GM12801 (cell line): ENCODE results near the gene MTMR3.

Experiments used
- TF ChIP-seq, protein P1 (sequence below): IDR thresholded peaks from one replicate; pipeline ENCODE4 v1.5.1; 2011; ENCODE audit warnings: control low read depth; ENCODE audit not compliant: insufficient read length; ENCODE audit errors: extremely low read depth

The MTMR3 gene

DNA sequence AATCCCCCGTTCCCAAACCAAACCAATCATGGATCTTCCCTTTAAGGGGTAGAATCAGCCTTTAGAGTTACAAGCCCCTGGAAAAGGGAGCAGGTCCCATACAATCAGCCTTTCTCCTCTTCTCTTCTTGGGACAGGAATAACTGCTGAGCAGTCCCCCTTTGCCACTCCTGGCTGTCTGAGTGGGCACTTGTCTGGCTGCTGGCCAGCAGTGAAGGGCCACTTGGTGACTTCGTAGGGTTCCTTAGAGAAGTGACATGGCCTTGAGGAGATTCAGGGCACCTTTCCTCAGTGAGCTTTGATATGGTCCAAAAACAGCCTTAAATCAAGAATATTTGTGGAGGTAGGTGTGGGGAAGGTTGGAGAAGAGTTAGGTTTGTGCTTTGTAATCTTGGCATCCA, 143.8 kb downstream of the MTMR3 start:
- TF ChIP-seq, protein P1, sequence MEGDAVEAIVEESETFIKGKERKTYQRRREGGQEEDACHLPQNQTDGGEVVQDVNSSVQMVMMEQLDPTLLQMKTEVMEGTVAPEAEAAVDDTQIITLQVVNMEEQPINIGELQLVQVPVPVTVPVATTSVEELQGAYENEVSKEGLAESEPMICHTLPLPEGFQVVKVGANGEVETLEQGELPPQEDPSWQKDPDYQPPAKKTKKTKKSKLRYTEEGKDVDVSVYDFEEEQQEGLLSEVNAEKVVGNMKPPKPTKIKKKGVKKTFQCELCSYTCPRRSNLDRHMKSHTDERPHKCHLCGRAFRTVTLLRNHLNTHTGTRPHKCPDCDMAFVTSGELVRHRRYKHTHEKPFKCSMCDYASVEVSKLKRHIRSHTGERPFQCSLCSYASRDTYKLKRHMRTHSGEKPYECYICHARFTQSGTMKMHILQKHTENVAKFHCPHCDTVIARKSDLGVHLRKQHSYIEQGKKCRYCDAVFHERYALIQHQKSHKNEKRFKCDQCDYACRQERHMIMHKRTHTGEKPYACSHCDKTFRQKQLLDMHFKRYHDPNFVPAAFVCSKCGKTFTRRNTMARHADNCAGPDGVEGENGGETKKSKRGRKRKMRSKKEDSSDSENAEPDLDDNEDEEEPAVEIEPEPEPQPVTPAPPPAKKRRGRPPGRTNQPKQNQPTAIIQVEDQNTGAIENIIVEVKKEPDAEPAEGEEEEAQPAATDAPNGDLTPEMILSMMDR = no peak

DNA sequence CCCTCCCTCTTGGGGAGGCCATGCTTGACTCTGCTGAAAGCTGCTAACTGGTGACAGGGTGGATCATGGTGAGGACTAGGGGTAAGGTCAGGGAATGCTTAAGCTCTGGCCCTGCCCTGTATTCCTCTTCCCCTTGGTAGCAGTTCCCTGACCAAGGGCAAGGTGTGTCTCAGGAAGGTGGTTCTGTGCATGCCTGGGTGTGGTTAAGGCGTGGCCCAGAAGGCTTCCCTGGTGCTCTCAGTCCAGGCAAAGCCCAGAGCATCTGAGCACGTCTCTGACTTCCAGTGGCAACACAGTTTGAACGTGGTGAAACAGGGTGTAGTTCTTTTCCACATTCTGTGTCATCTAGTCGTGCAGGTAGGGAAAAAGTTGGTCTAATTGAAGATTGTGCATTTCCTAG, 144.2 kb downstream of the MTMR3 start:
- TF ChIP-seq, protein P1 = no peak

DNA sequence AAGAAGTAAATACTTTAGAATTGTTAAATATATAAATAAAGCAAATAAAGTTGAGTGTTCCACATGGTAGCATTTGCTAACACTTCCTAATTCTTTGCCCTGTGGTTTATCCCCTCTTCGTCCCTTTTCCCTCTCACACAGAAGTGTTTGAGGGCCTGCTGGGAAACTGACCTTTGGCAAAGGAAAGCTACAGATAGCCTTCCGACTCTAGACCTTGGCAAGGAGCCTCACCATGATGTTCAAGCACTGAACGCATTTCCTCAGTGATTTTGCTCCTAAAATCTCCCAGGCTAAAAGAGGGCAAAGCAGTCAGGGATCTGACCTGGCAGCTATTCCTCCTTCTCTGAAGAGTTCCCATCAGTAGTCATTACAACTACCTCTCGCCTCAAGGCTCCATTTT, 144.8 kb downstream of the MTMR3 start:
- TF ChIP-seq, protein P1 = no peak

DNA sequence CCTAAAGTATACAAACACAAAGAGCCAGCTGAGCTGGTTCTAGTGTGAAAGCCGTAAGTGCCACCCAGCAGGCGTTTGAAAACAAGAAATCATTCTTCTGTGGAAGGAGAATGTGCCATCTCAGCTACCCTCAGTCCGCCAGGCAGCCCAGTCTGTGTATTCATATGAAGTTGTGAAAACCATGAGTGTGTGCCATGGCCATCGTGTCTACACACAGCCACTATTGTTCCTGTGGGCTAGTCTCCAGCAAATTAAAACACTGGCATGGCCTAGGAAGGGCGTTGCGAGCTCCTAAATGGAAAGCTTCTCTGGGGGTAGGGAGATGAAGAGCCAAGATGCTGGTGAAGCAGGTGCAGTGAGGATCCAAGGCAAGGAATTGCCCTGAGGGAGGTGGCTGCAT, 145.8 kb downstream of the MTMR3 start:
- TF ChIP-seq, protein P1 = no peak

DNA sequence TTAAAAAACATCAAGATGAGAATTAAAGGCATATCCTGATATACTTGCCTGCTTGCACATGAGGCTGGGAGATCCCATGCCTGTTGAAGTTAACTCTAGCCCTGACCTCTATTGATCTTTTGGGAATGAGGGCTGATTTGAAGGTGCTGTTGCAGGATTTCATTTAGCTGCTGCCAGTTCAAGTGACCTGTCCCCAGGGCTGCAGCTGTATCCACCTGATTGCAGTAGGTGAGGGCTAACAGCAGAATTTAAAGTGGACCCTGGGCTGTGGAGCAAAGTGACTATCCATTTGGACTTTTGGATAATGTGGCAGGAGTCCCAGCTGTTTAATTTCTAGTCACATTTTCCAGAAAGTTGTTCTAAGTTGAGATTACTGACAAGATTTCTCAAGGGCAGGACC, 146.5 kb downstream of the MTMR3 start:
- TF ChIP-seq, protein P1 = no peak

DNA sequence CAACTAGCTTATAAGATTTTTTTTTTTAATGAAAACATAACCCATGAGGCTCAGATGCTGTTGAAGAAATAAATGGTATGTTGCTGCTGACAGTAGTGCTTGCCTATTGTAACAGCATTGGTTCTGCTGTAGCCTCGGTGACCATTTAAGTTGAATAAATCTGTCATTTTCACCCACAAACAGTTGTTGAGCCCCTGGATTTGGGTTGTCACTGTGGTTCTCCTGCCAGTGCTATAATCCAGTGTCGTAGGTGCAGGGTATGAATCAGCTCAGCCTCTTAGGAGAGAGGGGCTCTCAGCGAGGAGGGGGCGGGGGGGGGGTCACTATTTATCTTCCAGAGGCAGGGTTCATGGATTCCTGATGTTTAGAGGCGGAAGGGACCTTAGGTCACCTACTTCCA, 147.4 kb downstream of the MTMR3 start:
- TF ChIP-seq, protein P1 = no peak

DNA sequence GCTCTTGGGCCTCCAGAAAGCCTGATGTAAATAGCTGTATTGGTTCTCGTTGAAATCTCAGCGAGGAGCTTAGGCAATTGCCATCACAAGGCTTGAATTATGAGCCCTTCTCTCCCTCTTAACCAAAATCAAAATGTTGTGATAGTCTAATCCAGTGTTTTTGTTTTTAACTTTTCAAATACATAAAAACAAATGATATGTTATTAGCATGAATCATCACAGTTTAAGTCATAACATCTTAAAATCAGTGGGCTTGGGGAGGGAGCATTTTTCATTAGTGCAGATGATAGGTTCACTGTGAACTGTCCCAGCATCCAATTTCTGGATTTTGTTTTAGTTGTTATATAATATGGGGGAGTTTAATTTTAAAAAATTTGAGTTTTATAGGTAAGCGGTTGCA, 148.4 kb downstream of the MTMR3 start:
- TF ChIP-seq, protein P1 = no peak
